ENCODE results near the gene SMAP1.

The SMAP1 gene

GRCh38 chr6:70884074-70884983, 216.6 kb downstream of the SMAP1 start:
- in situ Hi-C loops (cut with HindIII; ENCODE audit: low sequenced_read_pairs): no loop called here

- in situ Hi-C loops (cut with HindIII; ENCODE audit: low sequenced_read_pairs): no loop called here
These were observed 218.4 kb downstream of the SMAP1 start for GRCh38 chr6:70886071-70886470.

GRCh38 chr6:70886661-70887060, 219.0 kb downstream of the SMAP1 start:
- in situ Hi-C loops (cut with HindIII; ENCODE audit: low sequenced_read_pairs): no loop called here

GRCh38 chr6:70889270-70889669, 221.6 kb downstream of the SMAP1 start:
- in situ Hi-C loops (cut with HindIII; ENCODE audit: low sequenced_read_pairs): no loop called here

- in situ Hi-C loops (cut with HindIII; ENCODE audit: low sequenced_read_pairs): loop anchor here (10.0 kb wide), 1 partner anchor 189 kb away; no protein-coding TSS in a partner anchor
These were observed 226.3 kb downstream of the SMAP1 start for GRCh38 chr6:70894001-70894400.

- in situ Hi-C loops (cut with HindIII; ENCODE audit: low sequenced_read_pairs): no loop called here
These were observed 232.4 kb downstream of the SMAP1 start for GRCh38 chr6:70900047-70900446.

- in situ Hi-C loops (cut with HindIII; ENCODE audit: low sequenced_read_pairs): no loop called here
These were observed 233.6 kb downstream of the SMAP1 start for GRCh38 chr6:70901324-70901723.

GRCh38 chr6:70903665-70904452, 236.2 kb downstream of the SMAP1 start:
- in situ Hi-C loops (cut with HindIII; ENCODE audit: low sequenced_read_pairs): no loop called here

- in situ Hi-C loops (cut with HindIII; ENCODE audit: low sequenced_read_pairs): no loop called here
These were observed 238.1 kb downstream of the SMAP1 start for GRCh38 chr6:70905742-70906141.
